Stimulated activated CD4-positive, alpha-beta T cell treated with anti-CD3 and anti-CD28 coated beads, Interleukin-12 subunit alpha, Interleukin-12 subunit beta, amount 100 ng/mL, for 4 hours (primary cell): ENCODE data around the gene POU2F2.

Source experiments
- DNase-seq: peaks from one replicate; pipeline ENCODE4 v3.0.0-alpha.2; 2020

POU2F2 gene

DNA sequence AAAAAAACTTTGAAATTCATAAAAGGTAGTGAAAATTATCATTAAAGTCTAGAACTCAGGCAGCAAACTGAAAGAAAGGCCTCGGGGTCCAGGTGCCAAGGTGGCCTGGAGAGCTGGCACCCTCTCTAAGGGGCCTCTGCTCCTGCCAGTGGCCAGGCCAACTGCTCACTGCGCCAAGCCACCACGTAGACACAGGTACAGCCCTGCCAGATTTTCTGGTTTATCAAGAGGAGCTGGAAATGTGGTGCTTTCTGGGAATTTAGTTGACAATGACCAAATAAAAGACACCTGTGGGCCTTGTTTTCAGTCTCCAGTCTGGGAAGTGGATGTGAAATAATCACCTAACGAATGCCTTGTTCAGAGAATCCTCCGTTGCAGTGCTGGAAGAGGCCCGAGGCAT is 33.5 kb downstream of the POU2F2 start:
- no peak for DNase-seq

DNA sequence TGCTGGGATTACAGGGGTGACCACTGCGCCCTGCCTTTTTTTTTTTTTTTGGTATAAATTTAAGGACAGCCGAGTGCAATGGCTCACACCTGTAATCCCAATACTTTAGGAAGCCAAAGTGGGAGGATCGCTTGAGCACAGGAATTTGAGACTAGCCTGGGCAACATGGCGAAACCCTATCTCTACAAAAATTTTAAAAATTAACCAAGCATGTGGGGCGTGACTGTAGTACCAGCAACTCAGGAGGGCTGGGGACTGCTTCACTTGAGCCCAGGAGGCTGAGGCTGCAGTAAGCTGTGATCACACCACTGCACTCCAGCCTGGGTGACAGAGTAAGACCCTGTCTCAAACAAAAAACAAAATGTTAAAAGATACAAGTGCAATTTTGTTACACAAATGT is 34.8 kb downstream of the POU2F2 start:
- no peak for DNase-seq

DNA sequence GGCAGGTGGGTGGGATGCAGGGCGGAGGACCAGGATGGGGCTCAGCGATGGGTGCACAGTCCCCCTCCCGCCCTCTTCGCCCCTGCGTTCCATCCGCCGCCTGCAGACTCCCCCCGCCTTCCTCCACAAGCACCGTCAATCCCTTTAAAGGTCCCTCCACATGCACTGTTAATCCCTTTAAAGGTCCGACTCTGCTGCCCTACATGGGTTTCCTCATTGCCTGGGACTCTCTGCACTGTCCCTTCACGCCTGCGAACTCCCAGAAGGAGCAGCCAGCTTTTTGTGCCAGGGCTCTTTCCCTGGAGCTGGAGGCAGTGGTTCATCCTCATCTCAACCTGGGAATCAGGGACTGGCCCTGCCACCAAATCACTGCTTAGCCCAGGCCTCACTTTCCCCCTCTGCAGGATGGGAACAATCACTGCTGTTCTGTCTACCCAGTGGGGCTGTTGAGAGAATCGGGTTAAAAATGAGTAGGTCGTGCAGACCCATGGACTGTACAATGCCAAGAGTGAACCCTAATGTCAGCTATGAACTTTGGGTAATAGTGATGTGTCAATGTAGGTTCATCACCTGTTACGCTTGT is 35.9 kb downstream of the POU2F2 start:
- DNase-seq, result no peak

DNA sequence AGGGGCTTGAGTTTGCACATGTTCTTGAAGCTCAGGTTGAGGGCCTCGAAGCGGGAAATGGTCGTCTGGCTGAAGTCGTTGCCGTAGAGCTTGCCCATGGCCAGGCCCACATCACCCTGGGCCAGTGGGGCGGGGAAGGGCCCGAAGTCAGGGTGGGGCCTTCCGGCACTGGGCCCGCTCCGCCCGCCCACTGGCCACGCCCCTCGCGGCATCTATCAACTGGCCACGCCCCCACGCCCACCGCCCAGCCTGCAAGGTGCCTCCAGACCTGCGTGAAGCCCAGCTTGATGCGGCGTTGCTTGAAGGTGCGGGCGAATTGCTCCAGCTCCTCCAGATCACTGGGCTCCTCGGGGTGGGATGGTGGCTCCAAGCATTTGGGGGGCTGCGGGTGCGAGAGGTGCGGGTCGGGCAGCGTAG is 36.4 kb downstream of the POU2F2 start:
- DNase-seq, result no peak

DNA sequence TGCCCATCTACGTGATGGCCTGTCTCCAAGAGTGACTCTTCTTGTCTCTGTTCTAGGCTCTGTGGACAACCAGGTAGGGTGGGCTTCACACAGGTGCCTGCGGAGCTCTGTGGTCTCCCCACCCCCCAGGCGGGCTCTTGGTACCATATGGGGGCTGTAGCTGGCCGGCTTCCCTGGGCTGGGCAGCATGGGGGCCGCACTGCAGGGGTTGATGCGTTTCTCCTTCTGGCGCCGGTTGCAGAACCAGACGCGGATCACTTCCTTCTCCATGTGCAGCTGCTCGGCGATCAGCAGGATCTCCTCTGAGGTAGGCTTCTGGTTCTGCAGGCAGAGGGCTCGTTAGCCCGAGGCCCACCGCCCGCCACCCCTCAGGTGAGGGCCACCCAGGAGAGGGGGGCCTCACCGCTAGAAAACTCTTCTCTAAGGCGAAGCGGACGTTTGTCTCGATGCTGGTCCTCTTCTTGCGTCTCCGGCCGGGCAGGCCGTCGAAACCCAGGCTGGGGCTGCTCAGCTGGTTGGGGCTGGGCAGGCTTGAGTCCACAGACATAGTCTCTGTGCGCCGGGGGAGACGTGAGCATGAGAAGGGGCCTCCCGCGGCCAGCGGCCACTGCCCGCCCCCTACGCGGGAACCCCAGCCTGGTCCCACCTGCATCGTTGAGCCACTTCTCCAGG is 37.0 kb downstream of the POU2F2 start:
- no peak for DNase-seq

DNA sequence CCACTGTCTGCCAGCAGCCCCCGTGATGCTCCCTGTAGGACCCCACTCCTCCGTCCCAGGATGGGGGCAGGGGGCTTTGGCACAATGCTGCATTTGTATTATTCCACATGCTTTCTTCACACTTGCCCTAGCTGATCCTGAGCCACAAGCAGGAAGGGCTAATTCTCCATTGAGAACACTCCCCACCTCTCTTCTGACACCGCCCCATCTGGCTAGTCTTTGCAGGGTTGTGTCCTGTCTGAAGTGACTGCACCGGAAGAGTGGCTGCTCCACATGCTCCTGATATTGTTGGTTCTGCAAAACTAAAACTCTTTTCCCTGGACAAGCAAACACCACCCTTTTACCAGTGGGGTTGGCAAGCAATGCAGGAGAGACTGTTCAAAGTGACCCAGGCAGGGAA is 38.3 kb downstream of the POU2F2 start:
- no peak for DNase-seq

DNA sequence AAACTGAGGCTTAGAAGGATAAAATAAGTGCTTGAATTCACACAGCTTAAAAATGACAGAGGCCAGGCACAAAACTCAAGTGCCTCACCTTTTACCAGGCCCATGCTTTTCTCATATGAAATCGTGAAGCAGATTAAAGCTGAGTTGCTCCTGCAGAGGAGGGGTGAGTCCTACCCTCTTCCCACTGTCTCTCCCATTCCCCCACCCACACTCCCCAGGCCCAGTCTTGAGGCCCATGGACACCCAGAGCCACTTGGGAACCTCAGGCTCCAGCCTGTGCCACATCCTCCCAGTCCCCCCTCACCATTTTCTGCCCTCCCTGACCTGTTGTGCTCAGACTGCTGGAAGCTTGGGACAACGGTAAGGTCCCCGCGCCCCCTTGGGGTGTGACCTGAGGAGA is 38.7 kb downstream of the POU2F2 start:
- DNase-seq, result no peak

DNA sequence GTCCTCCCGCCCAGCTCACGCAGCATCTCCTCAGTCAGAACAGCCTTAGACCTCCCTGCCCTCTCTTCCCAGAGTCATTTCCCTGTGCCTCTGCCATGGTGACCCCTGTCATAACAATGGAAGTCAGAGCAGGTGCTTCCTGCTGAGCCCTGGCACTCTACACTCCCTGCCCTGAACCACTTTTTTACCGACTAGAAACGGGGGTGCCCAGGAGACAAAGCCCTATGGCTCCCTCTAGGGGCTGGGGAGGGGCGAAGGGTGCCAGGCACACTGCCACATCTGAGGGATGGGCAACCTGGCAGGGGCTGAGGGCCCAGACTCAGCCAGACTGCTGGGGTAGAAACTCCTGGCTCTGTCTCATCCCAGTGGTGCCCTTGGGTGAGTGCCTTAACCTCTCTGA is 39.9 kb downstream of the POU2F2 start:
- no peak for DNase-seq

DNA sequence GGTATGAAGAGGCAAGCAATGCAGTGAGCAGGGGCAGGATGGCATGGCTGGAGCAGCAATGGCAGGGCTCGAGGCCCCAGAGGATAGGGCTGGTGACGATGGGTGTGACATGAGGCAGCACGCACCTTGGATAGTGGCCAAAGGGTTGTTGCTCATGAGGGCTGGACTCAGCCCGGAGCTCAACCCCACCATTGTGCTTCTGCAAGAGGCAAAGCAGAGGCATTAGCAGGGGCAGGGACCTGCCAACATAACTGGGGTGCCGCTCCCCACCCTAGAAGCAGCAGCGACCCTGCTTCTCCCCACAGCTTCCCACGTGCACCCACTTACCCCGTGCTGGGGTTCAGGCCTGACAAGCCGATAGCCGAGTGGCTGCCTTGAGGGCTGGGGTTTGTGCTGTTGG is 40.5 kb downstream of the POU2F2 start:
- no peak for DNase-seq

DNA sequence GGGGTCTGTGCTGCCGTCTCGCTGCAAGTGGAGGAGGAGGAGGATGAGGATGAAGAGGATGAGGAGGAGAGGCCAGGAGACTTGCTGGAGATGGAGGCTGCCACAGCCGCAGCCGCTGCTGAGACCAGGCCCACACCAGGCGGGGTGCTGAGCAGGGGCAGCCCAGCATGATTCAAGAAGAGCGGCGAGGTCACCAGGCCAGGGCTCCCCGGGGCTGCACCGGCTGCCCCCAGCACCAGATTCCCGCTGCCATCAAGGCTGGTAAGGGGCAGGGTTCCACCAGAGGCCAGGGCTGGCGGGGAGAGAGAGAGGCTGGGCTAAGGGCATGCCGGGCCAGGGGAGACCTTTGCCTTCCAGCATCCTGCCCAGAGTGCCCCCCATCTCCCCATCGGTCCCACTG is 40.9 kb downstream of the POU2F2 start:
- DNase-seq, result no peak

DNA sequence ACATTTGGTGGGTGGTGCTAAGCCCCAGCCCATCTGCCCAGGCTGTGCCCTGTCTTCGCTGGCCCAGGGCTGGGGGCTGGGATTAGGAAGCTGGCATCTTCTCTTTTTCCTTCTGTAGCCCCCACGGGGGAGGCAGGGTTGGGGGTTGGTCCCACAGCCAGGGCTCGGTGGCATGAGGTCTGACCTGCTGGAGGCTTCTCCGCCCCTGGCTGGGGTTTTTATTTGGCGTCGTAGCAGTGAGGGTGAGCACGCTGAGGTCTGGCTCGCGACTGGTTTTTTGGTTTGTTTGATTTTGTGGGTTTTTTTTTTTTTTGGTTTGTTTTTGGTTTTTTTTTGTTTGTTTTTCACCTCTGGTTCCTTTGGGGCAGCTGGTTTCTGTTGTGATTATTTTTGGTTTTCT is 41.6 kb downstream of the POU2F2 start:
- no peak for DNase-seq

DNA sequence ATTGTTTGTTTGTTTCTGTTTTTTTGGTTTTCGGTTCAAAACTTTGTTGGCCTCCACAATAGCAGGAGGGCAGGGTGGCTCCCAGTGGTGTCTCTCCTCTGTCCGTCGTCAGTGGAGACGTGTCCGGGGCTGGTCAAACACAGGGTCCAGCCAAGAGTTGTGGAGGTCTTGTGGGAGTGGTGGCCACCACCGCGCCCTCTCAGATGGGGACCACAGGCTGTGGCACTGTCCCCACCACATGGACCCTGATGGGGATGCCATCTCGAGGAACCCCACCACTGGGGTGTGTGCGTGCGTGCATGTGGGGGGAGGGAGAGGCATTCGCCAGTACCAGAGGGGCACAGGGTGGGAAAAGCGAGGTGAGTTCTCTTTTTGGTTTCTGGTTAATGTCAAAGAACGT is 42.5 kb downstream of the POU2F2 start:
- no peak for DNase-seq

DNA sequence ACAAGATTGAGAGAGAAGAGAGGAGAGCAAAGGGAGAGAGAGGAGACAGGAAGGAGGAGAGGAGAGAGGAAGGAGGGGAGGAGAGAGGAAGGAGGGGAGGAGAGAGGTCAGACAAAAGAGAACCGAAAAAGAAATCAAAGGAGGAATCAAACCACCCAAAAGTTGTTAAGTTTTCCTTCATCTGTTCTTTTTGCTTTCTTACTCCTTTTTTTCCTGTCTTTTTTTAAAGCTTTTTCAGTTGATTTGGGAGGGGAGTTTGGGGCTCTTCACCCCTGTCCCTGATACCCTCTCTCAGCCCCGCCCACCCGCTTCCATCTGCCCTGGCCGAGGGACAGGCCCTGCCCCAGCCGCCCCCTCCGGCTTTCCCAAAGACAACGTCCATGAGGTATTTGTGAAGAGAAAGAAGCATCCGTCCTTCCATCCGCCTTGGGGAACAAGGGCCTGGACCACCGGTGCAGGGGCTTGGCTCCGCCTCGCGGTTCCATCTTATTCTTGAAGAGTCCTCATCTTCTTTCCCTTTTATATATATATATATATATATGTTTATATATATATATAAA is 43.0 kb downstream of the POU2F2 start:
- DNase-seq, result no peak

DNA sequence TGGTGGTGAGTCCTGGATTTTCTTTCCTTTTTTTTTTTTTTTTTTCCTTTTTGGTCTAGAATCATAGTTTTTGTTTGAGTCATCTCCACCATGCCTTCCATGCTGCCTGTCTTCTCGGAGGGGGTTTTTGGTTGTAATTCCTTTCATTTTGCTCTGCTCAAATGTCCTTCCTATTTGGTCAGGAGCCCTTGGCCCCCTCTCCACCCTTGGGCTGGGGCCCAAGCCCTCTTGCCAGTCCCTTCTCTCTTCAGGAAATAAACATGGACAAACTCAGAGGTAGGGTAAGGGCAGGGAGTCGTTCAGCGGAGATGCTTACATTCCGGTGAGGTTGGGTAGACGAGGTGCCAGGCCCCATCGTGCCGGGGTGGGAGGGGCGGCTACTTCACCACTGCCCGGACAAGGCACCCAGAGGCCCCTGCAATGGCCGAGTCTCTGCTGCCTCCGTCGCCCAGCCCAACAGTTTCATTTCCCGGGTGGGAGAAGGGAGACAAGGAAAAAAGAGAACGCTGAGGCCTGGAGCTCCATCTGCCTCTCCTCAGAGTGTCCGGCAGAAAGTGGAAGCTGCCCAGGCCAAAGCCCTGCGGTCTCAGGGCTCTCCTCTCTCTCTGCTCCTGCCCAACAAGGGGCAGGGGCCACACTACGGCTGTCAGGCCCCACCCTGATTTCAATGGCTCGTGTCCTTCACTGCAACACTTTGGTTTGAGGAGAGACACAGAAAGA is 43.6 kb downstream of the POU2F2 start:
- DNase-seq, result no peak

DNA sequence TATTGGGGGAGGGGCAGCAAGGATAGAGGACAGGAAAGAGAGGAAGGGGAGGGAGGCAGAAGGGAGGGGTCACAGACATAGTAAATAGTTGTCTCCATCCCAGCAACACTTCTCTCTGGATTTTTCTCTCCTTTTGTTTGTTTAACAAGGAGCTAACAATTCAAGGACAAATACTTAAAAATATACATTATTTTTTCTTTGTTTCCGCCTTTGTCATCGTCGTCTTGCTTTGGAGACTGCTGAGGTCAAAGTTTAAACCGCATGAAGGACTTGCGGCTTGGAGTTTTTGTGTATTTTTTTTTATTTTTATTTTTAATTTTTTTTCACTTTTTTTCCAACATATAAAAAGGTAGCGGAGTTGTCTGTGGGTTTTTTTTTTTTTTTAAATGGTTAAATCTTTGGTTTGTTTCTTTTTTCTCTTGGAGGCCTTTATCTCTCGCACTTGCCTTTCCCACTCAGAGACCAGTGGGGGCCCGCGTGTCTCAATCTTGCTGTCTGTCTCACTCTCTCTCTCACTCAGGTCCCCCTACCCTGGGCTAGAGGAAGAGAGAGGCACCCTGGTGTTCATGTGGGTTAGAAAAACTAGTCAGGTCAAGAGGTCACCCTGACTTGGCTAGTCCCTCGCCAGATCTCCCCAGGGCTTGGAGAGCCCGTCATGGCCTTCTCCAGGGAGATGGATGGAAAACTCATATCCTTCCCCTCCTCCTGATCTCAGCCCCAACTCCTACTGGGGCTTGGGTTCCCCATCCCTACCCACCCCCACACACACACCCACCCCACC is 45.3 kb downstream of the POU2F2 start:
- DNase-seq, result no peak

DNA sequence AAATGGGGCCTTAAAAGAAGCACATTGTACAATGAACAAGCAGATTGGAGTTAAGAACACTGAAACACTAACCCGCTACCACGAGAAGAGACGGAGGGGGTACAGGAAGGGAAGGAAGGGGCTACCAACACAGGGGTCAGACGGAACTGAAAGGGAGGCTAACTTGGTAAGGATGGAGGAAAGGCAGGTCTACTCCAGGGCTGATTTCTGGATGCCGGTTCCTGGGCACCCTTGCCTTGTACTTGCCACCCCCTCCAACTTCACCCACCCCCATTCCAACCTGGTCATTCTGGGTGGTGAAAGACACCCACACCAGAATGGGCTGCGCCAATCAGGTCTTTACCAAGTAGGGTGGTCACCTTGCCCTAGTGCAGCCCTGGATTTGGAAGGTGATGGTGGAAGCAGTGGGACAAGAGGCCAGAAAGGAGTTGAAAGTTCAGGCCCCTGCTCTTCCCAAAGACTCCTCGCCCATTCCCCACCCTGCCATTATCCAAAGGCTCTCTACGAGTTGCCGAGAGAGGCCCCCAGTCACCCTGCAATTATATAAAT is 46.0 kb downstream of the POU2F2 start:
- no peak for DNase-seq

DNA sequence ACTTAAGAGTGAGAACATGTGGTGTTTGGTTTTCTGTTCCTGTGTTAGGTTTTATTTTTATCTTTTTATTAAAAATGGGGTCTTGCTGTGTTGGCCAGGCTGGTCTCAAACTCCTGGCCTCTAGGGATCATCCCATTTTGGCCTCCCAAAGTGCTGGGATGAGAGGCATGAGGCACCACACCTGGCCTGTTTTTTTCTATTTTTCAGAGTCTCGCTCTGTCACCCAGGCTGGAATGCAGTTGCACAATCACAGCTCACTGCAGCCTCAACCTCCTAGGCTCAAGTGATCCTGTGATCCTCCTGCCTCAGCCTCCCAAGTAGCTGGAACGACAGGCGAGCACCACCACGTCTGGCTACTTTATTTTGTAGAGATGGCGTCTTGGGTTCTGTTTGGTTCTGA is 48.7 kb downstream of the POU2F2 start:
- DNase-seq, result no peak

DNA sequence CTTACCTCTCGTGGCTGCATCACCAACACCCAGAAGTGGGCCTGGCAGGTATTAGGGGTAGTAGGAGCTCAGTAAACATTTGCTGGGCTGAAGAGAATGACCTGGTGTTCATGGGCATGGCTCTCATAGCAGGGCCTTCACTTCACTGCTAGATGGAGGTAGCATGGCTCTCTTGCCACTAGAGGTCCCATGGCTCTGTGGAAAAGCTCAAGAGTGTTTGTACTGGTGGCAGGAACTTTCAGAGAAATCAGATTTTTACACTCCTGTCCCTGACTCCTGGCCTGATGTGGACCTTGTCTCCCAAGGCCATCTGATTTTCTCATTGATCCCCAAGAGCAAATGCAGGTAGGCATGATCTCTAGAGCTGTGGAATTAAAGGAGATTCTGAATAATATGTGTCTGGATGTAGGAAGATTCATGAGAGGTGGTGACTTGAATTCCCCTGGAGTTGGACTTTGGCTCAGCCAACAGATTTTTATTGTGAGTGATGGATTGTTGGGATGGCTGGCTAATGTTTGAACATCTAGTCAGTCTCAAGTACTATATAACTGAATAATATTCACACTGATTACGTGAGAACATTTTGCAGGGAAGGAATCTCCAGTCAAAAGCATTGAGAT is 50.6 kb downstream of the POU2F2 start:
- no peak for DNase-seq

DNA sequence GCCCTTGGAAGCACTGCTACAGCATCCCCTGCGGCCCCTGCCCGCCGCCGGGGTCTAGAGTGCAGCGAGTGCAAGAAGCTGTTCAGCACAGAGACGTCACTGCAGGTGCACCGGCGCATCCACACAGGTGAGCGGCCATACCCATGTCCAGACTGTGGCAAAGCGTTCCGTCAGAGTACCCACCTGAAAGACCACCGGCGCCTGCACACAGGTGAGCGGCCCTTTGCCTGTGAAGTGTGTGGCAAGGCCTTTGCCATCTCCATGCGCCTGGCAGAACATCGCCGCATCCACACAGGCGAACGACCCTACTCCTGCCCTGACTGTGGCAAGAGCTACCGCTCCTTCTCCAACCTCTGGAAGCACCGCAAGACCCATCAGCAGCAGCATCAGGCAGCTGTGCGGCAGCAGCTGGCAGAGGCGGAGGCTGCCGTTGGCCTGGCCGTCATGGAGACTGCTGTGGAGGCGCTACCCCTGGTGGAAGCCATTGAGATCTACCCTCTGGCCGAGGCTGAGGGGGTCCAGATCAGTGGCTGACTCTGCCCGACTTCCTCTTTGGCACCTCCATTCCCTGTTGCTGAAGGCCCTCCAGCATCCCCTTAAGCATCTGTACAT is 51.4 kb downstream of the POU2F2 start:
- DNase-seq, result no peak

DNA sequence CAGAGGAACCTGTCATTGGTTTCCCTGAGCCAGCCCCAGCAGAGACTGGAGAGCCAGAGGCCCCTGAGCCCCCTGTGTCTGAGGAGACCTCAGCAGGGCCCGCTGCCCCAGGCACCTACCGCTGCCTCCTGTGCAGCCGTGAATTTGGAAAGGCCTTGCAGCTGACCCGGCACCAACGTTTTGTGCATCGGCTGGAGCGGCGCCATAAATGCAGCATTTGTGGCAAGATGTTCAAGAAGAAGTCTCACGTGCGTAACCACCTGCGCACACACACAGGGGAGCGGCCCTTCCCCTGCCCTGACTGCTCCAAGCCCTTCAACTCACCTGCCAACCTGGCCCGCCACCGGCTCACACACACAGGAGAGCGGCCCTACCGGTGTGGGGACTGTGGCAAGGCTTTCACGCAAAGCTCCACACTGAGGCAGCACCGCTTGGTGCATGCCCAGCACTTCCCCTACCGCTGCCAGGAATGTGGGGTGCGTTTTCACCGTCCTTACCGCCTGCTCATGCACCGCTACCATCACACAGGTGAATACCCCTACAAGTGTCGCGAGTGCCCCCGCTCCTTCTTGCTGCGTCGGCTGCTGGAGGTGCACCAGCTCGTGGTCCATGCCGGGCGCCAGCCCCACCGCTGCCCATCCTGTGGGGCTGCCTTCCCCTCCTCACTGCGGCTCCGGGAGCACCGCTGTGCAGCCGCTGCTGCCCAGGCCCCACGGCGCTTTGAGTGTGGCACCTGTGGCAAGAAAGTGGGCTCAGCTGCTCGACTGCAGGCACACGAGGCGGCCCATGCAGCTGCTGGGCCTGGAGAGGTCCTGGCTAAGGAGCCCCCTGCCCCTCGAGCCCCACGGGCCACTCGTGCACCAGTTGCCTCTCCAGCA is 52.1 kb downstream of the POU2F2 start:
- no peak for DNase-seq

DNA sequence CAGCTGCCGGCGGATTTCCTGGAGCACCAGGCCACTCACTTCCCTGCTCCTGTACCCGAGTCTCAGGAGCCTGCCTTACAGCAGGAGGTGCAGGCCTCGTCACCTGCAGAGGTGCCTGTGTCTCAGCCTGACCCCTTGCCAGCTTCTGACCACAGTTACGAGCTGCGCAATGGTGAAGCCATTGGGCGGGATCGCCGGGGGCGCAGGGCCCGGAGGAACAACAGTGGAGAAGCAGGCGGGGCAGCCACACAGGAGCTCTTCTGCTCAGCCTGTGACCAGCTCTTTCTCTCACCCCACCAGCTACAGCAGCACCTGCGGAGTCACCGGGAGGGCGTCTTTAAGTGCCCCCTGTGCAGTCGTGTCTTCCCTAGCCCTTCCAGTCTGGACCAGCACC is 53.0 kb downstream of the POU2F2 start:
- DNase-seq, result no peak
